Suprapubic skin (tissue), 4 donors: ENCODE results near the gene PDPN.

Source experiments
- CTCF ChIP-seq, 2 donors: fragments of 200-600 bp in 1 of 2; fragments of 450-650 bp in 1 of 2; sonication (generic) in 1 of 2; IDR thresholded peaks; one replicate each; pipeline ENCODE4 v1.5.1; 2016 to 2019; ENCODE audit warnings: antibody characterized with exemption in 2 of 2, mild to moderate bottlenecking in 1 of 2, moderate library complexity in 1 of 2
- EP300 ChIP-seq: sonication (generic); formaldehyde crosslinking; IDR thresholded peaks from one replicate; pipeline ENCODE4 v1.6.1; 2017; ENCODE audit warnings: antibody characterized with exemption
- POLR2A ChIP-seq, 2 donors: fragments of 450-650 bp; IDR thresholded peaks; one replicate each; pipeline ENCODE4 v1.6.1; 2017; ENCODE audit warnings: antibody characterized with exemption in 2 of 2, mild to moderate bottlenecking in 2 of 2, moderate library complexity in 2 of 2
- POLR2AphosphoS5 ChIP-seq, 3 donors: sonication (generic); formaldehyde crosslinking; IDR thresholded peaks; one replicate each; pipeline ENCODE4 v1.6.1; 2017; ENCODE audit warnings: antibody characterized with exemption in 3 of 3

GRCh38 chr1:13588946-13589796 is 5.5 kb downstream of the PDPN start:
- no peak for TF ChIP-seq CTCF (IDR thresholded peaks at IDR 0.05)
- TF ChIP-seq POLR2A (IDR thresholded peaks at IDR 0.05): no peak
- TF ChIP-seq POLR2AphosphoS5 (IDR thresholded peaks at IDR 0.05): no peak
- TF ChIP-seq EP300: no peak
